ENCODE results near the gene ZC3H7A. TPM values are rescaled to one million over a fixed set of nuclear protein-coding genes. Genes with fewer than 3 reads are reported as not detected.

Gene ZC3H7A
- total and polyA plus RNA-seq, 2 of the 4 experiments (the other 2 are of a cell fraction), result 22.2 to 53.9 TPM

- in situ Hi-C loops (cut with MboI; ENCODE audit: low sequenced_read_pairs), result no loop called here
Observed at GRCh38 chr16:11707679-11708197, 89.3 kb downstream of the ZC3H7A start.

More at GRCh38 chr16:11707679-11708197, 89.3 kb downstream of the ZC3H7A start:
- Histone ChIP-seq H4K8ac (ENCODE audit: low read depth in 2 of 2, low read length in 2 of 2) (no peak overlapping the region), H2AFZ (replicated peaks; ENCODE audit: low read length, poor library complexity) (no peak overlapping the region), H3K27me3 (ENCODE audit: control insufficient read depth, insufficient read depth, low read length) (no peaks in the 10 kb centered on the region), H3K9me3 (ENCODE audit: control insufficient read depth, insufficient read depth, low read length) (no peaks in the 10 kb centered on the region), H3K4me1 (ENCODE audit: control insufficient read depth, insufficient read depth, low read length) (peaks cover 4% of the 10 kb centered on the region; the same call in 1 of the 2 replicates), H3K36me3 (ENCODE audit: control insufficient read depth, insufficient read depth, low read length) (peaks cover 13% of the 10 kb centered on the region), H2BK20ac (ENCODE audit: low read depth, low read length) (no peak overlapping the region), H2BK5ac (ENCODE audit: low read depth, low read length, poor library complexity, severe bottlenecking) (no peak overlapping the region), H3K4me2 (ENCODE audit: low read depth, low read length) (no peak overlapping the region), H3K14ac (replicated peaks; ENCODE audit: low read depth, low read length) (no peak overlapping the region), H3K23ac (ENCODE audit: low read depth, low read length) (no peak overlapping the region), H2BK120ac (ENCODE audit: low read depth, low read length) (no peak overlapping the region), H3K27ac (ENCODE audit: insufficient read depth, low read length) (no peak overlapping the region), H4K91ac (ENCODE audit: insufficient read depth, low read depth, low read length) (no peak overlapping the region), H2BK15ac (ENCODE audit: low read depth, low read length) (no peak overlapping the region), H3K9ac (ENCODE audit: low read depth, low read length) (no peak overlapping the region), H2AK9ac (replicated peaks; ENCODE audit: low read depth, low read length, poor library complexity) (no peak overlapping the region), H3K56ac (ENCODE audit: extremely low read depth, insufficient read depth, low read length) (no peak overlapping the region), H3K4me3 (ENCODE audit: insufficient read depth, low read depth, low read length) (no peak overlapping the region), H3K79me1 (ENCODE audit: low read depth in 1 of 2, low read length in 2 of 2) (peaks cover 32 to 55% of the 10 kb centered on the region in 2 experiments), H3K9me1 (ENCODE audit: insufficient read depth, low read length) (peaks cover 12% of the 10 kb centered on the region), H3K18ac (ENCODE audit: low read depth, low read length) (no peak overlapping the region), H3K4ac (ENCODE audit: low read depth, low read length) (no peak overlapping the region), H4K20me1 (ENCODE audit: insufficient read depth, low read length) (peaks cover 9% of the 10 kb centered on the region; the same call in 1 of the 2 replicates), H2AK5ac (ENCODE audit: low read depth, low read length) (no peak overlapping the region), H4K5ac (ENCODE audit: low read depth, low read length) (no peak overlapping the region)
- ChIA-PET CTCF (interaction anchor here (1.4 kb wide), 1 partner anchor 311 kb away, joined by 6 read pairs; no protein-coding TSS in a partner anchor), POLR2A (ENCODE audit: unreplicated experiment) (no interaction called here)
- dilution Hi-C loops (cut with HindIII; ENCODE audit: low sequenced_read_pairs, unreplicated experiment), result no loop called here
- intact Hi-C loops (cut with micrococcal nuclease), result no loop called here
- WGBS, 2 experiments (ENCODE audit: extremely low coverage in 2 of 2, insufficient read length in 1 of 2), result no CpG with 5 or more reads among the region's 4 CpGs
- no peak for DNase-seq
- TF ChIP-seq SMC3 (IDR thresholded peaks at IDR 0.05; ENCODE audit: low read depth, low read length) (no peak), MXI1 (IDR thresholded peaks at IDR 0.05; ENCODE audit: borderline replicate concordance, low read depth, low read length) (no peak)
- no peak for ATAC-seq (ENCODE audit: low read depth)
- BruUV-seq (replicated peaks), result no TSS peak

Data from IMR-90 (cell line).